ENCODE measurements around the gene PLXDC1. TPM values are rescaled to one million over a fixed set of nuclear protein-coding genes. Genes with fewer than 3 reads are reported as not detected.

PLXDC1 gene
- total and polyA plus RNA-seq, 10 donors, result 2.9 to 11.2 (median 4.5) TPM

GRCh38 chr17:39101091-39101490, 50.3 kb downstream of the PLXDC1 start:
- Histone ChIP-seq H3K36me3 (no peaks in the 10 kb centered on the region), H3K27ac (no peak overlapping the region), H3K27me3 (replicated peaks in 1 of 7) (peaks cover 0 to 8% (median 0%) of the 10 kb centered on the region in 7 donors), H3K4me1 (peaks cover 25 to 46% (median 39%) of the 10 kb centered on the region in 6 donors), H3K4me3 (no peak overlapping the region), H3K9me3 (no peaks in the 10 kb centered on the region)
- intact Hi-C loops (cut with DNase I; ENCODE audit: low total_unique reads), result no loop called here
- DNase-seq, result no peak
- WGBS, 5 donors, result 78 to 93% (median 86%) methylated on average over 12 of the region's 12 CpGs
- TF ChIP-seq POLR2AphosphoS5 (IDR thresholded peaks at IDR 0.05) (no peak), CTCF (IDR thresholded peaks at IDR 0.05 in 8 of 11, conservative IDR thresholded peaks at IDR 0.05 in 3 of 11) (no peak), POLR2A (IDR thresholded peaks at IDR 0.05) (no peak)

GRCh38 chr17:39100530-39100929, 50.9 kb downstream of the PLXDC1 start:
- intact Hi-C loops (cut with DNase I; ENCODE audit: low total_unique reads), result no loop called here
- Histone ChIP-seq H3K27ac (peak overlapping the region in 1 of 8 donors; percentile 48), H3K4me3 (no peak overlapping the region), H3K36me3 (no peaks in the 10 kb centered on the region), H3K9me3 (no peaks in the 10 kb centered on the region), H3K27me3 (replicated peaks in 1 of 7) (peaks cover 0 to 8% (median 0%) of the 10 kb centered on the region in 7 donors), H3K4me1 (peaks cover 28 to 51% (median 44%) of the 10 kb centered on the region in 6 donors)
- WGBS, 5 donors, result 88 to 98% (median 94%) methylated on average over 9 of the region's 9 CpGs
- TF ChIP-seq POLR2A (IDR thresholded peaks at IDR 0.05) (no peak), POLR2AphosphoS5 (IDR thresholded peaks at IDR 0.05) (no peak), CTCF (IDR thresholded peaks at IDR 0.05 in 8 of 11, conservative IDR thresholded peaks at IDR 0.05 in 3 of 11) (no peak)
- no peak for DNase-seq

- 54 to 65% (median 55%) methylated on average over 9 of the region's 9 CpGs for WGBS, 5 donors
- Histone ChIP-seq H3K4me1 (peaks cover 28 to 59% (median 51%) of the 10 kb centered on the region in 6 donors), H3K36me3 (no peaks in the 10 kb centered on the region), H3K27me3 (replicated peaks in 1 of 7) (peaks cover 0 to 8% (median 0%) of the 10 kb centered on the region in 7 donors), H3K4me3 (no peak overlapping the region), H3K9me3 (no peaks in the 10 kb centered on the region), H3K27ac (peak overlapping the region in 5 of 8 donors; percentile 29 to 57 (median 44))
- TF ChIP-seq POLR2AphosphoS5 (IDR thresholded peaks at IDR 0.05) (peak in 1 of 3 donors; percentile 48), POLR2A (IDR thresholded peaks at IDR 0.05) (no peak)
- DNase-seq, result no peak
- intact Hi-C loops (cut with DNase I; ENCODE audit: low total_unique reads), result no loop called here
Measured at GRCh38 chr17:39099663-39100286, 51.7 kb downstream of the PLXDC1 start.

DNA sequence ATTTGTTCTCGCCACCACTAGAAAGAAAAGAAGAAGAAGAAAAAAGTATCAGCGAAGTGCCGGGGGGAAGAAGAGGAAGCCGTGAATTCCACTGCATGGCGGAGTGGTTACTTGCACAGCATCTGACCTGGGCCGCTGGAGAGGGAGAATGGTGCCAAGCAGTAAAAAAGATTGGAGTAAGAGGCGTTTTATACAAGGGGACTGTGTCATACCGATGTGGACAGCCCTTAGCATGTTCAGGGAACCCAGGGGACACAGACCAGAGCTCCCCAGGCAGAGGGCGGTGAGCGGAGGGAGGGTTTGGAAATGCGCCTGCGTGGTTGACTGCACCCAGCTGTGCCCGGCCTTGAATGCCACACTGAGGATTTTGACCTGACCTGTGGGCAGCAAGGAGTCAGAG, 52.8 kb downstream of the PLXDC1 start:
- Histone ChIP-seq H3K4me1 (peaks cover 28 to 71% (median 63%) of the 10 kb centered on the region in 6 donors), H3K27ac (peak overlapping the region in 5 of 8 donors; percentile 8 to 48 (median 23)), H3K27me3 (replicated peaks in 1 of 7) (peaks cover 0 to 8% (median 0%) of the 10 kb centered on the region in 7 donors), H3K9me3 (no peaks in the 10 kb centered on the region), H3K4me3 (no peak overlapping the region), H3K36me3 (no peaks in the 10 kb centered on the region)
- intact Hi-C loops (cut with DNase I; ENCODE audit: low total_unique reads), result no loop called here
- no peak for TF ChIP-seq POLR2AphosphoS5 (IDR thresholded peaks at IDR 0.05)
- TF ChIP-seq POLR2A (IDR thresholded peaks at IDR 0.05), result no peak
- no peak for TF ChIP-seq CTCF (IDR thresholded peaks at IDR 0.05 in 8 of 11, conservative IDR thresholded peaks at IDR 0.05 in 3 of 11)
- 38 to 50% (median 44%) methylated on average over 13 of the region's 13 CpGs for whole genome bisulfite sequencing, 5 donors
- DNase-seq, result no peak
